22Rv1 (cell line): ENCODE measurements around the gene ACOXL.
"Not testable (repeated sequence)": the region's sequence is repeated elsewhere in the genome, so short reads cannot be mapped to it uniquely, and the experiment has no call there.

Experiments used
- H3K27ac ChIP-seq: fragments of 450-650 bp; 2 replicates; pipeline ENCODE4 v1.5.1; 2017
- CTCF ChIP-seq: fragments of 450-650 bp; IDR thresholded peaks from 2 replicates; pipeline ENCODE4 v1.5.1; 2017; ENCODE audit warnings: mild to moderate bottlenecking
- ZFX ChIP-seq: fragments of 450-650 bp; IDR thresholded peaks from 2 replicates; pipeline ENCODE4 v1.6.1; 2017; ENCODE audit warnings: antibody characterized with exemption, borderline replicate concordance

The ACOXL gene

GRCh38 chr2:110852051-110852450 is 119.7 kb downstream of the ACOXL start:
- TF ChIP-seq ZFX (no peak), CTCF (no peak)
- H3K27ac ChIP-seq = no peak overlapping the region

GRCh38 chr2:110852541-110853263 is 120.3 kb downstream of the ACOXL start:
- TF ChIP-seq ZFX (no peak), CTCF (no peak)
- no peak overlapping the region for H3K27ac ChIP-seq

- TF ChIP-seq ZFX (no peak), CTCF (peak; percentile 83)
- no peak overlapping the region for H3K27ac ChIP-seq
Observed at GRCh38 chr2:110853516-110853915, 121.1 kb downstream of the ACOXL start.

- no peak for TF ChIP-seq ZFX
- no peak for TF ChIP-seq CTCF
- no peak overlapping the region for H3K27ac ChIP-seq
Observed at GRCh38 chr2:110853948-110854347, 121.6 kb downstream of the ACOXL start.

- TF ChIP-seq CTCF = no peak
- TF ChIP-seq ZFX = no peak
Observed at GRCh38 chr2:110854355-110855081, 122.1 kb downstream of the ACOXL start.

GRCh38 chr2:110855841-110856240 is 123.5 kb downstream of the ACOXL start:
- not testable (repeated sequence) for H3K27ac ChIP-seq

More at GRCh38 chr2:110854355-110855081, 122.1 kb downstream of the ACOXL start:
- no peak overlapping the region for H3K27ac ChIP-seq

- TF ChIP-seq ZFX = no peak
- no peak for TF ChIP-seq CTCF
- H3K27ac ChIP-seq = no peak overlapping the region
Observed at GRCh38 chr2:110858135-110858725, 125.9 kb downstream of the ACOXL start.
